Stimulated activated naive B cell treated with anti-CD40 and anti-IgM and Interleukin-4, amounts not matched to agents 10 μg/mL and 1 μg/mL and 100 μg/mL, for 72 hours (primary cell): ENCODE data around the gene NCAM1.

Experiments used
- ATAC-seq, 2 donors: fragments of 150-1000 bp; cut with Tn5 transposase; replicated peaks; 2 replicates each; pipeline ENCODE4 v1.10.0; 2021; ENCODE audit warnings: moderate library complexity in 1 of 2
- DNase-seq: peaks from one replicate; pipeline ENCODE4 v3.0.0; 2021
- H3K27ac Mint-ChIP-seq: one replicate; pipeline ENCODE4 v1.8.0; 2022; ENCODE audit warnings: mild to moderate bottlenecking, mixed read lengths
- H3K27me3 Mint-ChIP-seq, 2 donors: one replicate each; pipeline ENCODE4 v1.8.0; 2022; ENCODE audit warnings: mixed read lengths in 2 of 2
- H3K36me3 Mint-ChIP-seq, 2 donors: one replicate each; pipeline ENCODE4 v1.8.0; 2022; ENCODE audit warnings: mixed read lengths in 2 of 2, mild to moderate bottlenecking in 1 of 2
- H3K4me1 Mint-ChIP-seq, 2 donors: one replicate each; pipeline ENCODE4 v1.8.0; 2022; ENCODE audit warnings: mixed read lengths in 2 of 2, mild to moderate bottlenecking in 1 of 2
- H3K4me3 Mint-ChIP-seq, 2 donors: one replicate each; pipeline ENCODE4 v1.8.0; 2022; ENCODE audit warnings: mild to moderate bottlenecking in 2 of 2, mixed read lengths in 2 of 2, moderate library complexity in 1 of 2
- H3K9me3 Mint-ChIP-seq, 2 donors: one replicate each; pipeline ENCODE4 v1.8.0; 2022; ENCODE audit warnings: mixed read lengths in 2 of 2, mild to moderate bottlenecking in 1 of 2

Gene NCAM1

DNA sequence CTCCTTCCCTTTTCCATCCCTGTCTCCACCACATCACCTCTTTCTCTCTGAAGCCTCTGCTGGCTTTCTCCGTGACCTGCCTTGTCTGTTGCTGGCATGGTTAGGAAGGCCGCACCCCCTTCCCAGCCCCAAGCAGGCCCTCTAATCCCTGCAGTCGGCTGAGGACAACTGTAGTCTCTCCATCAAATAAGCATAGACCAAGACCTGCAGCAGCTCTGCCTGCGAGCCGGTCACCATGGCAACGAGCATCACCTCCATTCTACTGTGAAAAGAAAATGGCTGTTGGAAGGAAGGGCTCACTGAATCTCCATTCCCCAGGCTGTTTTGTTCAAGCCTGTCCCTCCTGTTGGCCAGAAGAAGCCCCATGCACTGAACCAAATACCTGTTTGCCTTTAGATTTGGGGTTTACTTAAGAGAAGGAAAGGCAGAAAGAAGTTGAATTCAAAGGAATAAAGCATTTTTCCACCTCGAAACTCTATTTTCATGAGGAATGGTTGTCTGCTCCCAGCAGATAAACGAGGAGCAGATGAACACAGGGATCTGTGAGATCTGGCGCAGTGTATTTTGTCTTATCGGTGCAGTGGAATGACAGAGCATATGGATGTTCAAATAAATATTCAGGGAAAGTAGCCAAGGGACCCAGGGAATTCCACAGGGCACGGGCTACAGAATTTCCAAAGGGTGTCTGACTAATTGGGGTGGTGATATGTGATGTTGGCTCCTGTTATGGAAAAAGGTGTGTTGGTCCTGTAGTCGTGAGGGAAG lies 240.0 kb downstream of the NCAM1 start:
- Mint-ChIP-seq H3K27me3 (peaks cover 0 to 6% of the 10 kb centered on the region in 2 donors), H3K27ac (no peak overlapping the region), H3K4me3 (no peak overlapping the region), H3K36me3 (no peaks in the 10 kb centered on the region), H3K4me1 (no peaks in the 10 kb centered on the region), H3K9me3 (peaks cover 0 to 2% of the 10 kb centered on the region in 2 donors)
- DNase-seq (no peak), ATAC-seq (no peak)

DNA sequence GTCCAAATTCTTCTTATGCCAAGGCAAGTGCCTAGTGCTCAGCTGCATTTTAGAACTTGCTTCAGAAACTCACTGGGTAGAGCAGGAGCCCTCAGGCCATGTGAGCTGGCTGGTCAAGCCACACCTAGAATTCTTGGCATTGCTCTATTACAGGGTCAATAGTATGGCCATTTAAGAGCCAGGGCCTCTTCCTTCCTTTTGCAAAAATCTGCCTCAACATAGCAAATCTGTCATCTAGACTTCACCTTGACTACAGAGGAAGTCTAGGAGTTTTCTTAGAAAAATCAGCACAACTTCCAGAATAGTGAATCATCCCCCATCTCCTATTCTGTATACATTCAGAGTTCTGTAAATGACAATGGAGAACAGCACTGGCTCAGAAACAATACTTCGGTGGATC lies 241.2 kb downstream of the NCAM1 start:
- peaks cover 0 to 6% of the 10 kb centered on the region in 2 donors for H3K27me3 Mint-ChIP-seq
- H3K36me3 Mint-ChIP-seq: no peaks in the 10 kb centered on the region
- no peak for DNase-seq
- no peak overlapping the region for H3K4me3 Mint-ChIP-seq
- no peak for ATAC-seq
- H3K4me1 Mint-ChIP-seq: no peaks in the 10 kb centered on the region
- no peak overlapping the region for H3K27ac Mint-ChIP-seq
- H3K9me3 Mint-ChIP-seq: no peaks in the 10 kb centered on the region

DNA sequence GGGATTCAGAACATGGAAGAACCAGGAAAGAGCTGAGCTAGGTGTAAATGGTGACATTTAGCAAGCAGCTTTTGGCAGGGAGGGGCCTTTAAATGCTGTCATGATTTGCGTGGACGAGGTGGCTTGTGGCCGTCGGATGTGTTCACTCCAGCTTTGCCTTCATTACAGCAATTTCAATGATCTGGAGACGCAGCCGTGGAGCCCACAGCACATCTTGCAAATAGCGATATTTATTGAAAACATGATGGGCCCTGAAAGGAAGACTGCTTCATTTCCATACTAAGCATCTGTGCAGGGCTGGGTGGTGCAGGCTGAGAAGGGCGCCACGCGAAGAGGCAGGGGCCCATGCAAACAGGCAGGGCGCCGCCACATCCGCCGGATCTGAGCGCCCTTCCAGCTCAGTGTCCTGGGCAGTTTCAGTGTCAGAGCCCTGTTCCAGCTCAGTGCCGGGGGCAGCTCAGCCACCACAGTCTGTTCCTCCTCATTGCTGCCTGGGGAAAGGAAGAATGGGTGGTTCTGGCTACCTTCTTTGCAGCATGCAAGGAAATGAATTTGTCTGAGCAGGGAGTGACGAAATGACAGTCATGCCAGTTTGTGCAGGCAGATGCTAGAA lies 242.0 kb downstream of the NCAM1 start:
- no peaks in the 10 kb centered on the region for H3K27me3 Mint-ChIP-seq
- DNase-seq (no peak), ATAC-seq (no peak)
- no peaks in the 10 kb centered on the region for H3K36me3 Mint-ChIP-seq
- H3K27ac Mint-ChIP-seq: no peak overlapping the region
- no peaks in the 10 kb centered on the region for H3K4me1 Mint-ChIP-seq
- H3K4me3 Mint-ChIP-seq: no peak overlapping the region
- no peaks in the 10 kb centered on the region for H3K9me3 Mint-ChIP-seq

DNA sequence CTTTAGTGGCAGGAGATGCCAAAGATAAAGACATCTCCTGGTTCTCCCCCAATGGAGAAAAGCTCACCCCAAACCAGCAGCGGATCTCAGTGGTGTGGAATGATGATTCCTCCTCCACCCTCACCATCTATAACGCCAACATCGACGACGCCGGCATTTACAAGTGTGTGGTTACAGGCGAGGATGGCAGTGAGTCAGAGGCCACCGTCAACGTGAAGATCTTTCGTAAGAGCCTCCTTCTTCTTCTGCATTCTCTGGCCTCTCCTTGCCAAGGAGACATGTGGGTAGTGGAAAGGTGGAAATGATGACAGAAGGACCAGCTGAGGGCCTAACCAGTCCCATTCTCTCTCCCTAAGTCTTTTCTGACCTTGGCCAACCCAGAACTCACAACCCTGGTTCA lies 243.1 kb downstream of the NCAM1 start:
- Mint-ChIP-seq H3K36me3 (no peaks in the 10 kb centered on the region), H3K4me1 (no peaks in the 10 kb centered on the region), H3K4me3 (no peak overlapping the region), H3K27ac (no peak overlapping the region), H3K9me3 (no peaks in the 10 kb centered on the region), H3K27me3 (no peaks in the 10 kb centered on the region)
- DNase-seq (no peak), ATAC-seq (no peak)

DNA sequence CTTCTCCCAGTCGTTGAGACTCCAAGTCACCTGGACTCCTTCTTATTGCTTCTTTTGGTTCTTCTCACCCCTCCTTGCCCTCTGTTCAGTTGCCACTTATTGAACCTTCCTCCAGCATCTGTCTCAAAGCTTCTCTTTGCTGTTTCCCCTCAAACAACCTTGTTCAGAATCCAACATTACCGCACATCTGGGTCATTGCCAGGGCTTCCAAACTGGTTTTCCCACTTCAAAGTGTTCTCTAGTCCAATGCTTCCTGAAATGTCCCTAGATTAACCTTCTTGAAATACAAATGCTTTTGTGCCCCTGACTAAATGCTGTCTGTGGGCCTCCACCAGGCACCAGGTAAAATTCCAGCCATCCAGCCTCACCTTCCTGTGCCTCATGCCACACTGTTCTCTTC lies 252.3 kb downstream of the NCAM1 start:
- ATAC-seq (no peak), DNase-seq (no peak)
- H3K27ac Mint-ChIP-seq: no peak overlapping the region
- no peaks in the 10 kb centered on the region for H3K36me3 Mint-ChIP-seq
- peaks cover 0 to 3% of the 10 kb centered on the region in 2 donors for H3K9me3 Mint-ChIP-seq
- no peak overlapping the region for H3K4me3 Mint-ChIP-seq
- no peaks in the 10 kb centered on the region for H3K4me1 Mint-ChIP-seq
- H3K27me3 Mint-ChIP-seq: no peaks in the 10 kb centered on the region

DNA sequence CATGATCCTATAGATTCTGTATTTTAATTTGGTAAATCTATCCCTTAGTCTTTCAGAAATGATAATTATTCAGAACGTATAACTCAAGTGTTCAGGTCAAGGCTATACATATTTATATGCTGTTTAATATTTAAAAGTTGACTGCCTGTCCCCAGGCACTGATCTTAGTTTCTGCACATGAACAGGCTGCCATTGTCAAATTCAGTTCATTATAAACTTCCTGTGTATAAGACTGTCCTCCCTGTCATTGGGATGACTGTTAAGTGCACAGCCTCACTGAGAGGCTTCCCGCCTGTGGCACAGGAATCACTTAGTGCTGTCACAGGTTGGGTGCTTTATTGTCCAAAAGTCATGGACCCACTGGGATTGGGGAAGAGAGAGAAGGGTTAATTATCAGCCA lies 261.0 kb downstream of the NCAM1 start:
- DNase-seq (no peak), ATAC-seq (no peak)
- Mint-ChIP-seq H3K4me3 (no peak overlapping the region), H3K9me3 (peaks cover 5 to 11% of the 10 kb centered on the region in 2 donors), H3K27ac (no peak overlapping the region), H3K36me3 (no peaks in the 10 kb centered on the region), H3K4me1 (no peaks in the 10 kb centered on the region), H3K27me3 (peaks cover 0 to 8% of the 10 kb centered on the region in 2 donors)

DNA sequence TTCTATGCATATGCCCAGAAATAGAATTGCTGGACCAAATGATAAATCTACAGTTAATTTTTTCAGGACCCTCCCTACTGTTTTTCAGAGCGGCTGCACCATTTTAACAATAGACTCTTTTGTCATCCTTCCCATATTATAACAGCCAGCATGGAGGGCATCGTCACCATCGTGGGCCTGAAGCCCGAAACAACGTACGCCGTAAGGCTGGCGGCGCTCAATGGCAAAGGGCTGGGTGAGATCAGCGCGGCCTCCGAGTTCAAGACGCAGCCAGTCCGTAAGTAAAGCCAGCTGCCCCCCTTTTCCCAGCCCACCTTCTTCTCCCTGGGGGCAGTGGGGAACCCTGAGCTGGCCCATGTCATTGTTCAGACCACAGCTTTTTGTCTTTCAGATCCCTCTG lies 273.7 kb downstream of the NCAM1 start:
- H3K27ac Mint-ChIP-seq: no peak overlapping the region
- H3K4me3 Mint-ChIP-seq: no peak overlapping the region
- DNase-seq (no peak), ATAC-seq (no peak)
- H3K4me1 Mint-ChIP-seq: no peaks in the 10 kb centered on the region
- no peaks in the 10 kb centered on the region for H3K9me3 Mint-ChIP-seq
- H3K27me3 Mint-ChIP-seq: peaks cover 5 to 8% of the 10 kb centered on the region in 2 donors
- no peaks in the 10 kb centered on the region for H3K36me3 Mint-ChIP-seq

DNA sequence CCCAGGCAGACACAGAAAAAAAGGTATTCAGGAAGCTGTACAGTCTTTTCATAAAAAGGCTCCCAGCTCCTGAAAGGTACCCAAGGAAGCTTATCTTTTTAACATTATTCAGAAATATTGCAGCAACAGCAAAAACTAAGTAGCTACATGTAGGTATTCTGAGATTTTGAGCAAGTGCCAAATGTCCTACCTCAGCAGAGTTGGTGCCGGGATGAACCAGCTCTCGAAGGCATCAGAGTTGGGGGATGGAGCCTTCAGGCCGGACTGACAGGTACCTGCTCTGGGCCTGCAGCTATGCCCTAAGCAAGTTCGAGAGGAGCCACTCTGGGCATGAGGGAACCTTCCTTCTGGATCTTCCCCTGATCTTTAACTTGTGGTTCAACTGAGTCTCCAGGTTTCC lies 276.0 kb downstream of the NCAM1 start:
- ATAC-seq (no peak), DNase-seq (no peak)
- H3K4me1 Mint-ChIP-seq: no peaks in the 10 kb centered on the region
- peaks cover 18 to 21% of the 10 kb centered on the region in 2 donors for H3K27me3 Mint-ChIP-seq
- no peak overlapping the region for H3K4me3 Mint-ChIP-seq
- no peaks in the 10 kb centered on the region for H3K36me3 Mint-ChIP-seq
- no peak overlapping the region for H3K27ac Mint-ChIP-seq
- no peaks in the 10 kb centered on the region for H3K9me3 Mint-ChIP-seq

DNA sequence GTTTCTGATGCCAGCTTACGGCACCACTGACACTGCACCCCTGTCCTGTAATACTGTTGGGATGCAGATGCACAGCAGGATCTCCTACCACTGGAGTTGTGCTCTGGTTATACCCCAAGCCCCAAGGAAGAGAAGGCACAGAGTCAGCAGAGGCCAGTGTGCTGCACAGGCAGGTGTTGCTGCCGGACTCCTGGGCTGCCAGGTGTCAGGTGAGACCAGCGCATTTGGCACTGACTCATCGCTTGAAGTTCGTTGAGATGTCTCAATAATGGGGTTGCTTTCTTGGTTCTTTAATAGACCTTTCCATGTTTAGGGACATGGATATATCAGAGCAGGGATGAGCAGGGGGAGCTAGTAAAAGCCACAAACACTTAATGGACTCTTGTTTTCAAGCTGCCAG lies 277.5 kb downstream of the NCAM1 start:
- H3K4me1 Mint-ChIP-seq: peaks cover 4 to 10% of the 10 kb centered on the region in 2 donors
- peaks cover 24 to 25% of the 10 kb centered on the region in 2 donors for H3K27me3 Mint-ChIP-seq
- H3K36me3 Mint-ChIP-seq: no peaks in the 10 kb centered on the region
- H3K27ac Mint-ChIP-seq: no peak overlapping the region
- ATAC-seq (no peak), DNase-seq (no peak)
- H3K4me3 Mint-ChIP-seq: no peak overlapping the region
- H3K9me3 Mint-ChIP-seq: no peaks in the 10 kb centered on the region

DNA sequence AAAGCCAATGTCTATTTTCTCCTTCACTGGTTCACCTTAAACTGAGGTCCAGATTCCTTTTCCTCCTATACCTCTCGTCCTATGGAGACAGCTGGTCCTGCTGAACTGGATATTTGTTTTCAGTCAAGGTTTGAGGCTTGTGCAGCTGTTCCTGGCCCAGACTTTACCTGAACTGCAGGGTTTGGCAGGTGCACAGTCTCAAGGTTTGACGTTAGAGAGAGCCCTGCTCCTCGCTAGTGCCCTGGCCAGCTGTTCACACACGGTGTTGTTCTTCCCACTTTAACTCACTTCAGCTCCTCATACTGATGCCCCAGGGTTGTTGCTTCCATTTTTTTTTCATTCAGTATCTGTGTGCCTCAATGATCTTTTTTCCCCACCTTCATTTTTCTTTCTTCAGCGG lies 279.2 kb downstream of the NCAM1 start:
- H3K4me1 Mint-ChIP-seq: peaks cover 4 to 10% of the 10 kb centered on the region in 2 donors
- no peak overlapping the region for H3K27ac Mint-ChIP-seq
- no peaks in the 10 kb centered on the region for H3K36me3 Mint-ChIP-seq
- H3K9me3 Mint-ChIP-seq: no peaks in the 10 kb centered on the region
- DNase-seq: no peak
- ATAC-seq: no peak
- H3K4me3 Mint-ChIP-seq: no peak overlapping the region
- peaks cover 24 to 33% of the 10 kb centered on the region in 2 donors for H3K27me3 Mint-ChIP-seq

DNA sequence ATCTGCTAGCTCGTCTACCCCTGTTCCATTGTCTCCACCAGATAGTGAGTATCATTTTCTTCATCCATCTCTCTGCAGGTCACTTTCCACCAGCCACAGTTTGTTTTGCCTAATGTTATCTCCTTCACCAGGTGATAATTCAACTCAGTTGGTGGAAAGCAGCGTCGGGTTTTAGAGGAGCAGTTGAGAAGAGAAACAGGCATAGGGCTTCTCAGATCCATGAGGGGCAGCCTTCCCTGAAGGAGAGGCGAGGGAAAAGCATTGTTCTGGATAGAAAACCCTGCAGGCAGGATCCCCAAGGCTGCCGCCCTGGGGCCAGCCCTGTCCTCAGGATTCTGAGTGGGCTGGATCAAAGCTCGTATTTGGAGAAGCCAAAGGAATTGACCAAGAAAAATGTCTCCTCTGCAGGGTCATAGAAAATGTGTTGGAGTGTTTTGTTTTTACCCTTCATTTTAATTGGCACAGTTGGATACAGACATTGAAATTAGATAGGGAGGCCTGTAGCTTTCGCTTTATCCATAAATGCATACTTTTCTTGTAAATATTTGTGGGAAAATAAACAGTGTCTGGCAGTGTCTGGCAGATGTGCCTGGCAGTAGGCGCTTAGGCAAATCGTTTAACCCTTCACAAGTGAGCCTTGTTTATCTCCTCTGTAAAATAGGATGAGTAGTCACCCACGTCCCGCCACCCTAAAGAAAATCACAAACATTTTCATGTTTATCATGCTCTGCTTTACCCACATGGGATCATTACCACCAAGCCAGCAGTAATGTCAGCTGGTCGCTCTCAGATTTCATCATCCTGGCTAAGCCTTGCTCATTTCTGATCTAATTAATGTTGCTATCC lies 279.8 kb downstream of the NCAM1 start:
- Mint-ChIP-seq H3K36me3 (no peaks in the 10 kb centered on the region), H3K4me1 (peaks cover 4 to 10% of the 10 kb centered on the region in 2 donors), H3K27ac (peak overlapping the region; percentile 60), H3K27me3 (peaks cover 25 to 39% of the 10 kb centered on the region in 2 donors), H3K4me3 (no peak overlapping the region), H3K9me3 (no peaks in the 10 kb centered on the region)
- DNase-seq (no peak), ATAC-seq (no peak)

DNA sequence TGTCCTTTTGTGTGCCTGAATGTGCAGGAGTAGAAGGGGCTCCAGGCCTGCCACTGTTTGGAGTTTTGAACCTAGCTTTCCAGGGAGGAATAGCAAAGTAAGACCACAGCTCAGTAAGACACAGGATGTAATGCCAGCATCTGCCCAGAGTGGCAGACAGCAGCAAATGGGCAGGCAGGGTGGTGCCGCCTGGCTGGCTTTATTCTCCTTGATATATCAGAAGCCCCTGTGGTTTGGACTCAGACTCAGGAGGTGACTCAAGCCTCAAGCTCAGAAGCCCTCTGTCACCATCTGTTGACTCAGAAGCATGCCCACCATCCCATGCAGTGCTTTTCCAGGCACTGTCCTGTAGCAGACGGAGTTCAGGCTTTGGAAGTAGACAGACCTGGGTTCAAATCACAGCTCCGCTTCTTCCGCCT lies 280.4 kb downstream of the NCAM1 start:
- peak overlapping the region; percentile 60 for H3K27ac Mint-ChIP-seq
- H3K4me1 Mint-ChIP-seq: peaks cover 4 to 10% of the 10 kb centered on the region in 2 donors
- no peak overlapping the region for H3K4me3 Mint-ChIP-seq
- H3K27me3 Mint-ChIP-seq: peaks cover 25 to 38% of the 10 kb centered on the region in 2 donors
- ATAC-seq (no peak), DNase-seq (no peak)
- no peaks in the 10 kb centered on the region for H3K9me3 Mint-ChIP-seq
- H3K36me3 Mint-ChIP-seq: no peaks in the 10 kb centered on the region

DNA sequence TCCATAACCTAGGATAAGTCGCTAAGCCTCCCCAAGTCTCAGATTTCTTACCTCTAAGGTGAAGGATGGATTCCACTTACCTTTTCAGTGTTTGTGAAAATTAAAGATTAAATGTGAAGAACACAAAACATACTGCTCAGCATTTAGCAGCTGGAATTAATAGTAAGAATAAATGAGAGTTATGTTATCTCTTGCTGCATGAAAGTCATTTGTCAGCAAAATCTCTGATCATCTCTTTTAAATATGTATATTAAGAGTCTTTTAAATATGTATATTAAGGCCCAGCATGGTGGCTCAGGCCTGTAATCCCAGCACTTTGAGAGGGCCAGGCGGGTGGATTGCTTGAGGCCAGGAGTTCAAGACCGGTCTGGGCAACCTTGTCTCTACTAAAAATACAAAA lies 280.8 kb downstream of the NCAM1 start:
- Mint-ChIP-seq H3K27me3 (peaks cover 25 to 40% of the 10 kb centered on the region in 2 donors), H3K4me3 (no peak overlapping the region), H3K27ac (no peak overlapping the region), H3K36me3 (no peaks in the 10 kb centered on the region), H3K4me1 (peaks cover 4 to 10% of the 10 kb centered on the region in 2 donors), H3K9me3 (no peaks in the 10 kb centered on the region)
- ATAC-seq: no peak
- no peak for DNase-seq

DNA sequence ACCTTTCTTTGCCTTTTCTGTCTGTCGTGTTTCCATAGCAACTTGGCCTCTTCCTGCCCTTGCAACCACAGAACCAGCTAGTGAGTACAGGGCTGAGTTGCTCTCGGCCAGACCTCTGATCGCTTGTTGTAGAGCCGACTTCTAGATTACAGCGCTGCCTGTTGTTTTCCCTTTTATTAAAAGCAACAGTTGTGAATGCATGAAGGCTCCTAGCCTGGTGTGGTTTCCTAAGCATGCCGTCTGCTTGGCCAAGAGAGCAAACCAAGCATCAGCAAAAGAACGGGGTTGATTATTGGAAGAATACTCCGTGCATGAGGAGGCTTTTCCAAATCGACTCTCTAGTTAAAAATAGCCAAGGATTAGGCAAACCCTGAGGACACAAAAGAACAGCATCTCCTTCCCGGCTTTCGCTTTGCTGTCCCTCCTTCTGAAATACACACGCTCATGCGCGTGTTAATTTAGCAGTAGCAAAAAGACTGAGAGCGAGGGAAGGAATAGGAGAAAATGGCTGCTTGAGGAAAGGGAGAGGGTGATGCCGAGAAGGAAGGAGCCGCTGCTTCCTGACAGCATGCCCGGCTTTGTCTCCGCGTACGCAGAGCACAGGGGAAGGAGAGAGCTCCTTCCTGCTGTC lies 281.7 kb downstream of the NCAM1 start:
- peaks cover 4 to 10% of the 10 kb centered on the region in 2 donors for H3K4me1 Mint-ChIP-seq
- H3K36me3 Mint-ChIP-seq: no peaks in the 10 kb centered on the region
- H3K4me3 Mint-ChIP-seq: peak overlapping the region; percentile 18 to 30
- DNase-seq (no peak), ATAC-seq (peak in 1 of 2 donors; percentile 61)
- peaks cover 29 to 46% of the 10 kb centered on the region in 2 donors for H3K27me3 Mint-ChIP-seq
- H3K9me3 Mint-ChIP-seq: no peaks in the 10 kb centered on the region
- no peak overlapping the region for H3K27ac Mint-ChIP-seq
